SJCRH30 (cell line): Measurements from ENCODE around the gene UBE2F. TPM values are rescaled to one million over a fixed set of nuclear protein-coding genes. Genes with fewer than 3 reads are reported as not detected.
"Not testable (repeated sequence)": the region's sequence is repeated elsewhere in the genome, so short reads cannot be mapped to it uniquely, and the experiment has no call there.

Source experiments
- DNase-seq, 2 experiments: peaks; one replicate each; pipeline ENCODE4 v3.0.0-alpha.2; 2015 to 2020
- H3K27ac ChIP-seq: fragments of 250-450 bp; sonication (Bioruptor Pico); 2 replicates; pipeline ENCODE4 v1.5.1; 2020; ENCODE audit warnings: mild to moderate bottlenecking, moderate library complexity
- H3K27me3 ChIP-seq: fragments of 250-450 bp; sonication (Bioruptor Pico); 2 replicates; pipeline ENCODE4 v1.5.1; 2020; ENCODE audit warnings: mild to moderate bottlenecking, moderate library complexity
- H3K36me3 ChIP-seq: fragments of 250-450 bp; sonication (Bioruptor Pico); 2 replicates; pipeline ENCODE4 v1.5.1; 2020; ENCODE audit warnings: mild to moderate bottlenecking, moderate library complexity
- H3K4me1 ChIP-seq: fragments of 250-450 bp; sonication (Bioruptor Pico); 2 replicates; pipeline ENCODE4 v1.5.1; 2020; ENCODE audit warnings: mild to moderate bottlenecking, moderate library complexity
- H3K4me3 ChIP-seq: fragments of 250-450 bp; sonication (Bioruptor Pico); 2 replicates; pipeline ENCODE4 v1.5.1; 2020; ENCODE audit warnings: mild to moderate bottlenecking, moderate library complexity
- H3K9me3 ChIP-seq: fragments of 250-450 bp; sonication (Bioruptor Pico); replicated peaks from 2 replicates; pipeline ENCODE4 v1.5.1; 2020; ENCODE audit warnings: mild to moderate bottlenecking, moderate library complexity
- total RNA-seq: library from RNA; depleted of rRNA; stranded (reverse); fragments of >200 nt; shearing (Covaris generic); gene quantifications from 2 replicates; pipeline ENCODE4 v1.2.3, GENCODE V29; 2014

The UBE2F gene
- total RNA-seq, 1 experiment from 2014 or later, result 50.5 TPM

DNA sequence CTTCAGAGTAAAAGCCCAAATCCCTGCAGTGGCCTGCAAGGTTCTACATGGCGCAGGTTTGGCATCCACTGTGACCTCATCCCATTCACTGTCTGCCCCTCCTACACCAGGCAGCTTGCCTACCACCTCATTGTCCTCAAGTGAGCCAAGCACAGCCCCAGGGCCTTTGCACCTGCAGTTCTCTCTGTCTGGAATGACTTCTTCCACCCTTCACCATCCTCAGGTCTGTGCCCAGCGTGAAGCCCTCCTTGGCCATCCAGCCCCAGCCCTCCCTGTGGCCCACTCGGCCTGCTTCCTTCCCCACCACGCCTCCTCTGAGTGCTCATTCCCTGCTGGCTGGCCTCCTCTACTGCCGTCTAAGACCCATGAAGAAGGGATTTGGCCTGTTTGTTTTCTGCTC is 32.6 kb upstream of the UBE2F start:
- DNase-seq, result no peak
- Histone ChIP-seq H3K27me3 (no peaks in the 10 kb centered on the region), H3K9me3 (no peaks in the 10 kb centered on the region), H3K4me3 (no peak overlapping the region), H3K4me1 (peaks cover 4% of the 10 kb centered on the region; the same call in 1 of the 2 replicates), H3K27ac (no peak overlapping the region), H3K36me3 (no peaks in the 10 kb centered on the region)

DNA sequence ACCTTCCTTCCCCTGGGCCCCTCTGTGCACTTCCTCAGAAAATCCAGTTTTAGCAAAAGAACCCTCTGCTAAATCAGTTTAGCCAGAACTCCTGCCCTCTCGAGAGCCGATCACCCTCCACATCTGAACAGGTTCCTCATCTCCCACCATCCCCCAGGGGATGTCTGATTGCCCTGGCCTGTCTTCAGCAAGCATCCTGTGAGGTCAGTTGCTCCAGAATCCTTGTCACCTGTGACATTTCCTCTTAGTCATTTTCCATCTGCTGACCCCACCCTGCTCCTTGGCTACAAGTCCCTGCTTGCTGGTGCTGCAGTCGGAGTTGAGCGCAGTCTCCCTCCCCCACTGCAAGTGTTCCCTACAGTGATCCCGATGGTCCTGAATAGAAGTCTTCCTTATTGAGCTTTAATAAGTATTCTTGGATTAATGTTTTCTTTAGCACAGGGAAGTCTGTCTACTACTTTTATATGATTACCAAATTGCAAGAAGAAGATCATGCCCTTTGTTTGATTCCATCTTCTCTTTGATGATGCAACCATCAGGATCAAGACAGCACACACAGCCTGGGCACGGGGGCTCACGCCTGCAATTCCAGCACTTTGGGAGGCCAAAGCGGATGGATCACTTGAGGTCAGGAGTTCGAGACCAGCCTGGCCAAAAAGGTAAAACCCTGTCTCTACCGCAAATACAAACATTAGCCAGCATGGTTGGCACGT is 30.9 kb upstream of the UBE2F start:
- no peak for DNase-seq
- no peak overlapping the region for H3K4me3 ChIP-seq

GRCh38 chr2:237939251-237939650 is 27.6 kb upstream of the UBE2F start:
- no peak overlapping the region for H3K4me3 ChIP-seq
- no peak for DNase-seq
- no peak overlapping the region for H3K27ac ChIP-seq
- H3K4me1 ChIP-seq, result no peaks in the 10 kb centered on the region; the same call in 1 of the 2 replicates
- no peaks in the 10 kb centered on the region for H3K27me3 ChIP-seq
- H3K36me3 ChIP-seq, result no peaks in the 10 kb centered on the region
- no peaks in the 10 kb centered on the region for H3K9me3 ChIP-seq

More for the DNA sequence above, 30.9 kb upstream of the UBE2F start:
- Histone ChIP-seq H3K4me1 (peaks cover 4% of the 10 kb centered on the region; the same call in 1 of the 2 replicates), H3K27ac (no peak overlapping the region), H3K36me3 (no peaks in the 10 kb centered on the region), H3K9me3 (no peaks in the 10 kb centered on the region), H3K27me3 (no peaks in the 10 kb centered on the region)

DNA sequence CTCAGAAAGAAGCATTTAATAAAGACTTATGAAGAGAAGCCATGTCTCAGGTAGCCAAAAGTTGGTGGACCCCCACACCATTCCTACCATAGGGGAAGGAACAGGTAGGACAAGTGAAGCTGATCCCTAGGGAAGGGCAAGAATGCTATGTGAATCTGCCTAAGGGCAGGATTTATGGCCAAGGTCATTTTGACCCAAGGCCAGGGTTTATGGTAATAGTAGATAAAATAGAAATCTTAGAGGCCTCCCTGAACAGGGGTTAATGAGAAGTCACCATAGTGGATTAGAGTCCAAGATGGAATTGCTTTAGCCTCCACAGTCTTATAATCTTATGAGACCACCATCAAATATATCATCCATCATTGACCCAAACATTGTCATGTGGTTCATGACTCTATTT is 26.0 kb upstream of the UBE2F start:
- H3K4me1 ChIP-seq, result no peaks in the 10 kb centered on the region; the same call in 1 of the 2 replicates
- DNase-seq, result no peak
- no peaks in the 10 kb centered on the region for H3K9me3 ChIP-seq
- no peak overlapping the region for H3K4me3 ChIP-seq
- H3K27ac ChIP-seq, result no peak overlapping the region
- H3K27me3 ChIP-seq, result no peaks in the 10 kb centered on the region
- no peaks in the 10 kb centered on the region for H3K36me3 ChIP-seq

GRCh38 chr2:237941239-237941638 is 25.6 kb upstream of the UBE2F start:
- Histone ChIP-seq H3K36me3 (no peaks in the 10 kb centered on the region), H3K27ac (no peak overlapping the region), H3K9me3 (no peaks in the 10 kb centered on the region), H3K27me3 (no peaks in the 10 kb centered on the region), H3K4me1 (no peaks in the 10 kb centered on the region), H3K4me3 (no peak overlapping the region)
- no peak for DNase-seq

GRCh38 chr2:237942513-237942899 is 24.3 kb upstream of the UBE2F start:
- Histone ChIP-seq H3K9me3 (no peaks in the 10 kb centered on the region), H3K27me3 (no peaks in the 10 kb centered on the region), H3K4me3 (no peak overlapping the region), H3K4me1 (no peaks in the 10 kb centered on the region), H3K27ac (no peak overlapping the region), H3K36me3 (no peaks in the 10 kb centered on the region)
- DNase-seq, result no peak

- H3K4me1 ChIP-seq, result no peaks in the 10 kb centered on the region
- no peak for DNase-seq
- H3K27ac ChIP-seq, result no peak overlapping the region
Observed at GRCh38 chr2:237943395-237944094, 23.3 kb upstream of the UBE2F start.

GRCh38 chr2:237944302-237944701 is 22.5 kb upstream of the UBE2F start:
- H3K9me3 ChIP-seq, result no peaks in the 10 kb centered on the region
- H3K36me3 ChIP-seq, result no peaks in the 10 kb centered on the region
- no peak overlapping the region for H3K4me3 ChIP-seq
- DNase-seq, result no peak
- no peaks in the 10 kb centered on the region for H3K27me3 ChIP-seq
- no peaks in the 10 kb centered on the region for H3K4me1 ChIP-seq
- no peak overlapping the region for H3K27ac ChIP-seq

More at GRCh38 chr2:237943395-237944094, 23.3 kb upstream of the UBE2F start:
- Histone ChIP-seq H3K36me3 (no peaks in the 10 kb centered on the region), H3K27me3 (no peaks in the 10 kb centered on the region), H3K4me3 (no peak overlapping the region), H3K9me3 (no peaks in the 10 kb centered on the region)

DNA sequence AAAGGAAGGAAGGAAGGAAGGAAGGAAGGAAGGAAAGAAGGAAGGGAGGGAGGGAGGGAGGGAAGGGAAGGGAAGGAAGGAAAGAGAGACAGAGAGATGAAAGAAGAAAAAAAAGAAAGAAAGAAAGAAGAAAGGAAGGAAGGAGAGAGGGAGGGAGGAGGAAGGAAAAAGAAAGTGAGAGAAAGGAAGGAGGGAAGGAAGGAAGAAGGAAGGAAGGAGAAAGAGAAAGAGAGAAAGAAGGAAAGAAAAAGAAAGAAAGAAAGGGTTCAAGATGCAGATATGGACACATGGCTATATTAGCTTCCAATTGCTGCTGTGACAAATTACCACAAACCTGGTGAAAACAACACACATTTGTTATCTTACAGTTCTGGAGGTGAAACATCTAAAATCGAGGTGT is 20.4 kb upstream of the UBE2F start:
- Histone ChIP-seq H3K9me3 (no peaks in the 10 kb centered on the region), H3K27me3 (no peaks in the 10 kb centered on the region), H3K27ac (no peak overlapping the region), H3K36me3 (no peaks in the 10 kb centered on the region), H3K4me1 (no peaks in the 10 kb centered on the region), H3K4me3 (no peak overlapping the region)
- DNase-seq, result no peak

- H3K4me1 ChIP-seq, H3K4me3 ChIP-seq, H3K9me3 ChIP-seq, DNase-seq, H3K36me3 ChIP-seq, H3K27me3 ChIP-seq, H3K27ac ChIP-seq: not testable (repeated sequence)
Observed at GRCh38 chr2:237951354-237951753, 15.5 kb upstream of the UBE2F start.

DNA sequence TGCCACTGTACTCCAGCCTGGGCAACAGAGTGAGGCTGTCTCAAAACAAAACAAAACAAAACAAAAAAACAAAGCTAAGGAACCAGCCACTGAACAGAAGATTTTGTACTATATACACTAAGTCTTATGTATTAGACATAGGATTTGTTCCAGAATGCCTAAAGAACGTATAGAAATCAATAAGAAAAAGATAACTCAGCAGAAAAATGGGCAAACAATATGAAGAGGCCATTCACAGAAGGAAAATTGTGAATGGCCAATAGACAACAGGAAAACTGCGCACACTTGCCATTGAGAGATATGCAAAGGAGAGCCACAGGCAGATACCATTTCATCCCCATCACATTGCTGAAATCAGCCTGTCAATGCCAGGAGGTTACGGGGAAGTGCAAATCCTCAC is 14.9 kb upstream of the UBE2F start:
- no peaks in the 10 kb centered on the region for H3K9me3 ChIP-seq
- H3K4me1 ChIP-seq, result no peaks in the 10 kb centered on the region
- H3K36me3 ChIP-seq, result no peaks in the 10 kb centered on the region
- H3K27me3 ChIP-seq, result no peaks in the 10 kb centered on the region; the same call in 1 of the 2 replicates
- H3K27ac ChIP-seq, result no peak overlapping the region
- no peak overlapping the region for H3K4me3 ChIP-seq
- no peak for DNase-seq

DNA sequence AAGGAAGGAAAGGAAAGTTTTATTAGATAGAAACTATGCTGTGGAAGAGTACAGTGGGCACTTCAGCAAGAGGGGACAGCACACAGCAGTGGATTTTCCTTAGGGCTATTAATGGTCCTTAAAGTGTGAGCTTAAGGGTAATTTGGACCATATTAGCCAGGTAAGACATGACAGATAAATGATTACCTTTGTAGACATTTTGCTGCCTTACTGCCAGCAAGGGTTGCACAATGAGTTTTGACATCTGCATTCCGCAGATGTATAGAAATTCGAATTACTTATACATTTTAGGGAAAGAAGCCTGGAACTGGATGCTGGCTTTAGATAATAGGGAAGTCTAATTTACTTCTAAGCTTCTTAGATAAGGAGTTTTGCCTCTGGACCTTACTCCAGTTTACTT is 14.0 kb upstream of the UBE2F start:
- H3K4me3 ChIP-seq, result no peak overlapping the region
- H3K36me3 ChIP-seq, result no peaks in the 10 kb centered on the region
- DNase-seq, result no peak
- no peaks in the 10 kb centered on the region for H3K4me1 ChIP-seq
- no peaks in the 10 kb centered on the region; the same call in 1 of the 2 replicates for H3K27me3 ChIP-seq
- H3K27ac ChIP-seq, result no peak overlapping the region
- H3K9me3 ChIP-seq, result no peaks in the 10 kb centered on the region

GRCh38 chr2:237955640-237956401 is 11.0 kb upstream of the UBE2F start:
- no peak overlapping the region for H3K4me3 ChIP-seq
- no peaks in the 10 kb centered on the region; the same call in 1 of the 2 replicates for H3K27me3 ChIP-seq
- no peak overlapping the region for H3K27ac ChIP-seq
- no peaks in the 10 kb centered on the region for H3K4me1 ChIP-seq
- H3K36me3 ChIP-seq, result no peaks in the 10 kb centered on the region
- no peaks in the 10 kb centered on the region for H3K9me3 ChIP-seq
- DNase-seq, result no peak

- Histone ChIP-seq H3K9me3 (no peaks in the 10 kb centered on the region), H3K36me3 (no peaks in the 10 kb centered on the region), H3K4me1 (no peaks in the 10 kb centered on the region), H3K27ac (no peak overlapping the region), H3K4me3 (no peak overlapping the region), H3K27me3 (no peaks in the 10 kb centered on the region; the same call in 1 of the 2 replicates)
- DNase-seq, result no peak
Observed at GRCh38 chr2:237956402-237956736, 10.4 kb upstream of the UBE2F start.

- H3K9me3 ChIP-seq, result no peaks in the 10 kb centered on the region
- DNase-seq, result no peak
- H3K4me1 ChIP-seq, result no peaks in the 10 kb centered on the region
- H3K36me3 ChIP-seq, result no peaks in the 10 kb centered on the region
- H3K27ac ChIP-seq, result no peak overlapping the region
- H3K27me3 ChIP-seq, result no peaks in the 10 kb centered on the region
- H3K4me3 ChIP-seq, result no peak overlapping the region
Observed at GRCh38 chr2:237961637-237962036, 5.2 kb upstream of the UBE2F start.
